Measurements from ENCODE around the gene ZNF98. TPM values are rescaled to one million over a fixed set of nuclear protein-coding genes. Genes with fewer than 3 reads are reported as not detected.

Gene ZNF98
- total RNA-seq = under 0.01 TPM in 2 replicates

DNA sequence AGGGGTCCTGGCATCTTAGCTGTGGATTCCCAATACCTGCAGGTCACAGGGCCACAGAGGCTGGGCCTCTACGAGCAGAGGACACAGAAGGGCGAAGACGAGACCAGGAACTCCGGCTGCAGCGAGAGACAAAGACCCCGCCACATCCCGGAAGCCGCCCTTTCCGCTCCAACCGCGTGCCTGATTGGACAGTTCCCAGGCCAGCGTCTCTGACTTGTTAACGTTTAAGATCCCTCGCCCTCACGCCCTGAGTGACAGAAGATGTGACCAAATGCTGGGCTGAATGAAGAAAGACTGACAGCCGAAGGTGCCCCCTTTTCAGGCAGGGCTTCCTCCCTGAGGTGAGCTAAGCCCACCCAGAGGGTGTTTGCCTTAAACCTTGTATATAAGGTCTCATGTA, at the start of gene ZNF98:
ZNF98 (minus strand) TSS at position 136 of the 400 bp plus-strand sequence; CDS start at position 14, 122 bp downstream.
- no peak for DNase-seq (ENCODE audit: insufficient read length, low spot score, missing footprints)
- Histone ChIP-seq H3K4me1 (ENCODE audit: insufficient read depth, low read length) (no peaks in the 10 kb centered on the region), H3K9me3 (ENCODE audit: low read depth, low read length) (no peaks in the 10 kb centered on the region), H3K27me3 (ENCODE audit: insufficient read depth, low read length) (no peaks in the 10 kb centered on the region), H3K4me2 (ENCODE audit: insufficient read depth, low read length) (no peak within 1 kb of the TSS), H3K4me3 (ENCODE audit: insufficient read depth, low read length) (no peak within 1 kb of the TSS), H3K27ac (ENCODE audit: low read depth, low read length) (no peak within 1 kb of the TSS), H2AFZ (ENCODE audit: low read length) (no peak within 1 kb of the TSS), H4K20me1 (ENCODE audit: insufficient read depth, low read length) (no peaks in the 10 kb centered on the region), H3K79me2 (ENCODE audit: insufficient read depth, low read length) (no peaks in the 10 kb centered on the region), H3K36me3 (ENCODE audit: insufficient read depth, low read length) (no peaks in the 10 kb centered on the region)
- no peak for TF ChIP-seq CTCF (IDR thresholded peaks at IDR 0.05; ENCODE audit: extremely low read depth, low read depth, low read length)

GRCh38 chr19:22446605-22447004, 24.5 kb upstream of the ZNF98 start:
- DNase-seq (ENCODE audit: insufficient read length, low spot score, missing footprints) = no peak
- Histone ChIP-seq H2AFZ (ENCODE audit: low read length) (no peak overlapping the region), H3K9me3 (ENCODE audit: low read depth, low read length) (no peaks in the 10 kb centered on the region), H3K4me3 (ENCODE audit: insufficient read depth, low read length) (no peak overlapping the region), H3K4me2 (ENCODE audit: insufficient read depth, low read length) (no peak overlapping the region), H3K27me3 (ENCODE audit: insufficient read depth, low read length) (no peaks in the 10 kb centered on the region), H3K27ac (ENCODE audit: low read depth, low read length) (no peak overlapping the region), H3K36me3 (ENCODE audit: insufficient read depth, low read length) (no peaks in the 10 kb centered on the region), H4K20me1 (ENCODE audit: insufficient read depth, low read length) (no peaks in the 10 kb centered on the region), H3K79me2 (ENCODE audit: insufficient read depth, low read length) (no peaks in the 10 kb centered on the region), H3K4me1 (ENCODE audit: insufficient read depth, low read length) (no peaks in the 10 kb centered on the region)
- TF ChIP-seq CTCF (IDR thresholded peaks at IDR 0.05; ENCODE audit: extremely low read depth, low read depth, low read length) = no peak

DNA sequence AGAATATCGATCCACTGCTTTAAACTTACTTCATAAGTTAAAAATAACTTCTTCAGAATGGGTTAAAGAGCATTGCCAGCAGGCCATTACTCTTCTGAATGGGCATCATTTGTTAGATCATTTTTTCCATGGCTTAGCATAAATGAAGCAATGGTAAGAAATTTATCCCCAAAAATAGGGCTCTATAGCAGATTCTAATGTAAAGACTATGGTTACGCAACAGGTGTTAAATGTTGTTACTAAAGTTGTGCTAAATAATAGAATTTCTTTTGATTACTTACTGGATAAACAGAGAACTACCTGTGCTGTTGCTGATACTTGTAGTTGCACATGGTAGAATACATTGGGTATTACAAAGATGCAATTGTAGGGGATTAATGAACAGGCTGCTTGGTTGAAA, 15.9 kb upstream of the ZNF98 start:
- H3K4me2 ChIP-seq (ENCODE audit: insufficient read depth, low read length) = no peak overlapping the region
- no peaks in the 10 kb centered on the region for H3K27me3 ChIP-seq (ENCODE audit: insufficient read depth, low read length)
- no peak for TF ChIP-seq CTCF (IDR thresholded peaks at IDR 0.05; ENCODE audit: extremely low read depth, low read depth, low read length)
- H3K9me3 ChIP-seq (ENCODE audit: low read depth, low read length) = no peaks in the 10 kb centered on the region
- H3K4me3 ChIP-seq (ENCODE audit: insufficient read depth, low read length) = no peak overlapping the region
- DNase-seq (ENCODE audit: insufficient read length, low spot score, missing footprints) = no peak
- no peaks in the 10 kb centered on the region for H3K4me1 ChIP-seq (ENCODE audit: insufficient read depth, low read length)
- no peaks in the 10 kb centered on the region for H4K20me1 ChIP-seq (ENCODE audit: insufficient read depth, low read length)
- H3K27ac ChIP-seq (ENCODE audit: low read depth, low read length) = no peak overlapping the region
- H3K36me3 ChIP-seq (ENCODE audit: insufficient read depth, low read length) = no peaks in the 10 kb centered on the region
- no peak overlapping the region for H2AFZ ChIP-seq (ENCODE audit: low read length)
- no peaks in the 10 kb centered on the region for H3K79me2 ChIP-seq (ENCODE audit: insufficient read depth, low read length)

DNA sequence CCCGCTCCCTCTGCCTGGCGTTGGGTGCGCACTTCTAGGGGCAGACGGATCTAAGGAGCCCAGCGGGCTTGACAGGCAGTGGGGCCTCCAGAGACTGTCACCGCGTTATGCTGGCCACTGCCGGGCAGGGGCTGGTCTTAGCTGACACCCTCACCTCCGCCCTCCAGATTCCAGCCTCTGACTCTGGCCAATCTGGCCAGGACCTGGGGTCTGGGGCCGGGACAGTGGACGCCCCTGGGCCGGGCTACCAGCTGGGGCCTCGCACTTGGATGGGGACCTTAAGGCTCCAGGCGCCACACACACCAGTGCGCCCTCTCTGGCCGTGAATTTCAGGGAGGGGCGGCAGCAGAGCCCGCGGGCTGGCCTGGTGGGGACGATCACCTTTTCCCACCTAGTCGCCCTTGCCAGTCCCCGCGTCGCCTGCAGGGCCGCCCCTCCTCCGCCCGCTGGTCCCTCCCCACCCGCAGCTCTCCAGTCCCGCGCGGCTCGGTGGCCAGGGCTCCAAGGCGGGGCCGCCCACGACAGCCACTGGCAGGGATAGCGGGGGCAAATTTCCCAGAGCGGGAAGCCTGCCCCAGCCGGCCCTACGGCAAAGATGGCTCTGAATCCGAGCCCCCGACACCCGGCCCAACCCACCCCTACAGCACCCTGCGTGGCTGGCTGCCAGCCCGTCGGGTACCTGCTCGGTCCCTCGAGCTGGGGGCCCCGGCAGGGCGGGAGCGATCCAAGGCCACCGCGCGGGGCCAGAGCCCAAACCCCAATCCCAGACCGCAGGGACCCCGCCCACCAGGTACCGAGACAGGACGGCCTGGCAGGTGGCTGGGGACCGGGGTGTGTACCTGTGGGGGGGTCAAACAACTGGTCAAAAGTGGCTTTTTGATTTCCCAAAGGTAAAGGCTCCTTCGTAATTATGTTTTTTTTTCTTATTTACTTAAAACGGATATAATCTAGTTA, 6.1 kb upstream of the ZNF98 start:
- Histone ChIP-seq H3K36me3 (ENCODE audit: insufficient read depth, low read length) (no peaks in the 10 kb centered on the region), H2AFZ (ENCODE audit: low read length) (no peak overlapping the region), H3K4me1 (ENCODE audit: insufficient read depth, low read length) (no peaks in the 10 kb centered on the region), H3K27me3 (ENCODE audit: insufficient read depth, low read length) (no peaks in the 10 kb centered on the region), H3K79me2 (ENCODE audit: insufficient read depth, low read length) (no peaks in the 10 kb centered on the region), H3K4me2 (ENCODE audit: insufficient read depth, low read length) (no peak overlapping the region), H4K20me1 (ENCODE audit: insufficient read depth, low read length) (no peaks in the 10 kb centered on the region), H3K27ac (ENCODE audit: low read depth, low read length) (no peak overlapping the region), H3K9me3 (ENCODE audit: low read depth, low read length) (no peaks in the 10 kb centered on the region), H3K4me3 (ENCODE audit: insufficient read depth, low read length) (no peak overlapping the region)
- TF ChIP-seq CTCF (IDR thresholded peaks at IDR 0.05; ENCODE audit: extremely low read depth, low read depth, low read length) = no peak
- DNase-seq (ENCODE audit: insufficient read length, low spot score, missing footprints) = peak; percentile 62

All from osteoblast (primary cell).